GM11168 (cell line): ENCODE data around the gene SLC26A1.

Source experiments
- in situ Hi-C: fragments of 300-500 bp; cut with MboI; formaldehyde crosslinking; loops from one replicate; pipeline ENCODE4 v1.12.0; 2022; ENCODE audit warnings: low sequenced_read_pairs; ENCODE audit not compliant: unreplicated experiment

Gene SLC26A1

DNA sequence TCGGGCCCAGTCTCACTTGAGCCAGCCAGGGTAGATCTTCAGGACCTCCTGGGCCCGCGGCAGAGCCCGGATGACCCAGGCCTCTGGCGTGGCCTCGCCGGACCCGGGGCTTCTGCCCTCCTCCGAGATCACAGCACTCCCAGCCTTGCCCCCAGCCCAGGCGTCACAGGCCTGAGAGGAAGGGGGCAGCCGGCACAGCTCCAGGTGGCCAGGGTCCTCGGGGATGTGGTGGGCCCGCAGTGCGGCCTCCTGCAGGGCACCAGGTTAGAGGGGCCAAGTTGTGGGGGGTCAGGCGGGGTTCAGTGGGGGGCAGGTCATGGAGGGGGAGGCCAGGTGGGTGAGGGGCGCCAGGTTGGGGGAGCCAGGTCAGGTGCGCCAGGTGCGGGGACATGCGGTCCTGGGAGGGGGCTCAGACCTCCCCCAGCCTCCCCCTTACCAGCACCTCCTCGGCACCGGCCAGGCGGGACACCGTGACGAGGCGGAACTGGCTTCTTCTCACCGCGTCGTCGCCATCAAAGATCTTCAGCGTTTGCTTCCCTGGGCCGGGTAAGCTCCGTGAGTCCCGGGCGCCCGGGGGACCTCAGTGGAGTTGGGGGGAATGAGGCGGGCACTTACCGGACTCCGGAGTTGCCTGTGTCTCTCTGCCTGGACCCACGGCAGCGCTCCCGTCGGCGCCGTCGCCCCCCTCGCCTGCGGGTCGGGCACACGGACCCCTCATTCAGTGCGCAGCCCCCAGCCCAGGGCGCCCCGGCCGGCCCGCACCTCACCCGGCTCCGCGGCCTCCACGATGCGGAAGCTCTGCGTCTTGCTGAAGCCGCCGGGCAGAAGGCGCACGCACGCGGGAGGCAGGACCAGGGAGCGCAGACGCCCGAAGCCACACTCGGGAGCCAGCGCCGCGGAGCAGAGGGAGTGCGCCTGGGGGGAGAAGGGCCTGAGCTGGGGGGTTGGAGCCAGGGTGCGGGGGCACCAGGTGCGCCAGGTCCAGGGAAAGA is 25.8 kb downstream of the SLC26A1 start:
- in situ Hi-C loops, result no loop called here

DNA sequence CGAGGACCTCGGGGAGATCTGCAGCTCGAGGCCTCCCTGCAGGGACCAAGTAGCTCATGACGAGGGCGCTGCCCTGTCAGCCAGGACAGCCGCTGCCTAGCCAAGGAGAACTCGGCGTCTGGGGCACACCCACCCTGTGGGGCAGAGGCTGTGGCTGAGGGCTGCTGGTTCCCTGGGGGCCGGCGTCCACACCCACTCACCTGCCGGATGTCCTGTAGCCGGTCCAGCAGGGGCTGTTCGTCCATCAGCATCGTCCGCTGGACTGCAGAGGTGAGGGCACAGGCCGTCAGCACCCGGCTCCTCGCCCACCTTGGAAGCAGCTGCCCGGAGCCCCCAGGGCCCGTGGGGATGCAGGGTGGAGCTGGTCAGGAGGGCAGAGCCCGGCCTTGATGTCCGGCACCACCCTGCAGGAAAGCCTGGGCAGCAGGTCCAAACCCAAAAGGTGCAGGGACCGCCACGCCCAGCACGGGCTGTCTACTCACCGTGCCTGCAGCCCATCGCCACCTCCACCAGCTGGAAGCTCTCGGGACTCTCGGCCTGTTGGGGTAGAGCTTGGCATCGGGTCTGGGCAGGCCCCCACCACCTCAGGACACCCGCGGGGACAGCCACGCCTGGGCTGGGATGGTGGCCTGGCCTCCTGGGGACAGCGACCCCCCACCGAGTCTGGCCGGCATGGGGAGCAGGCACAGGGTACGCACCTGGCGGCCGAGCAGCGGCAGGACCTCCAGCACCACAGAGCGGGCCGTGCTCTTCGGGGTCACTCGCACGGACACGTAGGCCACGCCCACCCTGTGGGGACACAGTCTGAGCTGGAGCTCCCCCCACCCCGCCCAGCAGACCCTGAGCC is 26.7 kb downstream of the SLC26A1 start:
- in situ Hi-C loops, result no loop called here

DNA sequence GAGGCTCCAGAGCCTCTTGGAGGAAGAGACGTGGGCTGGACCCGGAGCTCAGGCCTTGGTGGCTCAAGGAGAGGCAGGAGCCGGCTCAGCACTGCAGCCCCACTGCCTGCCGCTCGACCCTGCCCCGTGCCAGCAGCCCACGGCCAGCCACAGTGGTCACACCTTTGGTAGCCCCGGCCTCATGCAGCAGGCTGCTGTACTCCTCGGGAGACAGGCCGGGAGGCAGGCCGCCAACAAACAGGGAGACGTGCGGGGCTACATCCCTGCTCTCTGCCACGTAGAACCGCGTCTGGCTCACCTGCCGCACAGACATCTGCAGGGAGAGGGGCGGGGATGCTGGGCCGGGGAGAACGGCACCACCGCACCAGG is 27.5 kb downstream of the SLC26A1 start:
- in situ Hi-C loops, result no loop called here

DNA sequence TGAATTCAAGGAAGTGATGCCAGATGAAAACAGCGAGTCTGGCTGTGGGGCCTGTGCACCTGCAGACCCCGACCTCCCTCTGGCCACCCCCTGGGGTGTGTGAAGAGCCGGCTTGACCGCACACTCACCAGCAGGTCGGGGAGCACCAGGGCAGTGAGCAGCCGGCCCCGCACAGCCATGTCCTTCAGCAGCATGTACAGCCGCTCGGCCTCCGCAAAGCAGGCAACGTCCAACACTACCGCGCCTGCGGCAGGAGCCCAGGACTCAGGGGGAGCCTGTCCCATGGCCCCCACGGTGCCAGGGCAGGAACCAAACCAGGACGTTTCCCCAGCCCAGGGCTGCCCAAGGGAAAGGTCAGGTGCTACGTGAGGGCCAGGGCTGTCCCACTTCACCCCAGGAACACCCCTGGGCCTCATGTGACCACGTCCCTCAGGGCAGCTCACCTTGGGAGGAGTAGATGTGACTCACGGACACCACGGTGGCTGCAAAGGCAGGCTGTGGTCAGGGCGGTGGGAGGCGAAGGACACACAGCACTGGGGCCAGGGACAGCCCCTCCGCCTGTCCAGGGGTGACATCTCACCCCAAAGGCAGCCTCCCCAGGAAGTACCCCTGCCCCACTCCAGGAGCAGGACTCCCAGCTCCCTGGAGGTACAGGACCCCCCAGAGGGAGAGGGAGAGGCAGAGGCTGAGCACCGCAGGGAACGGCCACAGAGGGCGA is 28.0 kb downstream of the SLC26A1 start:
- in situ Hi-C loops, result no loop called here

DNA sequence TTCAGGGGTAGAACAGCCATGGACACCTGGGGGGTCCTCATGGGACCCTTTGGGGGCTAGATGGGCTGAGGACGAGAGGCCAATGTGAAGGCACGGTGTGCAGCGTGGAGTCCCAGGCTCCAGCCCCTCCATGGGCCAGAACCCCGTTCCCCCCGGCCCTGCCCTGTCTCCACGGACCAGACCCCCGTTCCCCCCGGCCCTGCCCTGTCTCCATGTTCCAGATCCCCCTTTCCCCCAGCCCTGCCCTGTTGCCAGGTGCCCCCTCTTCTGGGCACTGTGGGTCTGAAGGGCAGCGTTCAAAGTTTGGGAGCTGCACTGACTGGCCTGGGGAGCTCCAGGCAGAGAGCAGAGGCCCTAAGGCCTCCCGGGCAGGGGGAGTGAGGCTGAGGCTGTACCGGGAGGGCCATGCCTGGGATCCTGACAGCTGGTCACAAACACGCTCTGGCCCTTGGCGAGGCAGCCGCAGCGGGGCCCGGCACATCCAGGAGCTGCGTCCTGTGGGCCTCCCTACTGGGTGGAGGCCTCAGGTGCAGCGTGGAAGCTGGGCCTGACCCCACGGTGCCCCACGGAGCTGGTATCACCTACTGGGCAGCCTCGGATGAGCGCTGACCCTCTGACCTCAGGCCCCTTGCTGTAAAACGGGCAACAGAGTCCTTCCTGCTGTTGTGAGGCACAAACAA is 28.7 kb downstream of the SLC26A1 start:
- in situ Hi-C loops, result no loop called here

DNA sequence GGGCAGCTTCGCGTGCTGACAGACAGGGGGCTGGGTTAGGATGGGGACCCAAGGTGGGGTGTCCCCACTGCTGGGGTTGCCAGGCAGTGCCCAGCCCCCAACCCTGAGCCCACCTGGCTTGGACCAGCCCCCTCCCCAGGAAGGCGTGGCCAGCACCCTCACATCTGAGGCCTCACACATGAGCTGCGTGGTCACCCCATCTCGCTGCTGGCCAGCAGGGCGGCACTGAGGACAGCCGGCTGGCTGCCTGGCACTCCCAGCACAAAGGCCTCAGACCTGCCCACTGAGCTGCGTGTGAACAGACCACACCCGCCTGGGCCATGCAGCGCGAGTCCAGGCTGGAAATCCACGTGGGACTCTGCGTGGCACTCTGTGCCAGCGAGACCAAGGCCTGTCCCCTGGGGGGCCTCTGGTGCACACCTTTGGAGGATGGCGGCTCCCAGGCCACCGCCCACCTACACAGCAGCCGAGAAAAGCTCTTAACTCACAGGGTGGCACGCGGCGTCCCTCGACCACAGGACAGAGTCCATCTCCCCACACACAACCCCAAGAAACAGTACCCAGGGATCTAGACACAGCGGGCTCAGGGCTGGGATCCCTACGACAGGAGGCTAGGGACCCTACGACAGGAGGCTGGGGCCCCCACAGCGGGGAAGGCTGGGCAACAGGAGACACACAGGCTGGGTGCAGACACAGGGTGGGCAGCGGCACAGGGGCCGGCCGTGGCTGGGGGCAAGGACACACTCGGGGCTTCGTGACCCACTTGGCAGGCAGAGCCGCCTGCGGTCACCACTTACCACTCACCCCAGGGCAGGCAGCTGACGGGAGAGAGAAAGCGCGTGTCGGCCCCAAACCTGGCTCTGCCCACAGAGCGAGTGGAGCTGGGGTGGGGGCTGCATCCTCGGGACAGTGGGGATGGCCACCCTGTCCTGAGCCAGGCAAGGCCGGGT is 29.7 kb downstream of the SLC26A1 start:
- in situ Hi-C loops, result no loop called here

DNA sequence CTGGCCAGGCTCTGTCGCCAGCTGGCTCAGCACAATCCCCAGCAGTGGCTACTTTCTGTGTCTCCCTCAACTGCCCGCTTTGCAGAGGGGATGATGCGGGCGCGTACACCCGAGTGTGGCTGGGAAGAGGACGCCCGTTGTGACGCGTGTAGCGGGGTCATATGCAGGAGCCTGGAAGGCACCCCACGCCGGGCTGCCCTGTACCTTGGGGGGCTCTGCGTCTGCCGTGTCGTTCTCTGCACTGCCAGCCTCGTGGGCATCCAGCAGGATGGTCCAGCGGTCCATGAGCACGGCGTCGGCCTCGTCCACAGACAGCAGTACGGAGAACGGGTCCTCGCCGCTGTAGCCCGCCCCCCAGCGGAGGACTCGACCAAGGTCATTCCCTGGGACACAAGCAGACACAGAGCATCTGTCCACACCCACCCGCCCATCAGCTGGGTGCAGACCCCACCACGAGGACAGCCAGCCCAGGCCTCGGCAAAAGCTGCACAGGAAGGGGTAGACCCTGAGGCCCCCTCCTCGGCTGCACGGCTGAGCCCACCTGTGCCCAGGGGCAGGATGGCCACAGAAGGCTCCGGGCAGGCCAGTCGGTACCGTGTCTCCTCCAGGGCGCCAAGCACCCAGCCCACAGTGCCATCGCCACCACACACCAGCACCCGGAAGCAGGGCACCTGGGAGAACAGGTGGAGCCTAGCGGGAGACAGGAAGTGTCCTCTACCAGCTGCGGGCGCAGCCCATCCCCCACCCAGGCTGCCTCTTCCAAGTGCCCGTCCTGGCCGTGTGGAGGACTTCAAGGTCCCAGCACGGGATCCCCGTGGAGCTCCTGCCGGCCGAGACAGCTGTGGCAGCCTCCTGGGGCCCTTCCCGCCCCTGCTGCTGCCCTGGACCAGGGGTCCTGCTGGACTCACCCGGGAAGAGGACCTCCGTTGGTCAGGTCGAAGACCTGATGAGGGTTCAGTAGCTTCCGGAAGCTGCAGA is 30.7 kb downstream of the SLC26A1 start:
- in situ Hi-C loops, result no loop called here

DNA sequence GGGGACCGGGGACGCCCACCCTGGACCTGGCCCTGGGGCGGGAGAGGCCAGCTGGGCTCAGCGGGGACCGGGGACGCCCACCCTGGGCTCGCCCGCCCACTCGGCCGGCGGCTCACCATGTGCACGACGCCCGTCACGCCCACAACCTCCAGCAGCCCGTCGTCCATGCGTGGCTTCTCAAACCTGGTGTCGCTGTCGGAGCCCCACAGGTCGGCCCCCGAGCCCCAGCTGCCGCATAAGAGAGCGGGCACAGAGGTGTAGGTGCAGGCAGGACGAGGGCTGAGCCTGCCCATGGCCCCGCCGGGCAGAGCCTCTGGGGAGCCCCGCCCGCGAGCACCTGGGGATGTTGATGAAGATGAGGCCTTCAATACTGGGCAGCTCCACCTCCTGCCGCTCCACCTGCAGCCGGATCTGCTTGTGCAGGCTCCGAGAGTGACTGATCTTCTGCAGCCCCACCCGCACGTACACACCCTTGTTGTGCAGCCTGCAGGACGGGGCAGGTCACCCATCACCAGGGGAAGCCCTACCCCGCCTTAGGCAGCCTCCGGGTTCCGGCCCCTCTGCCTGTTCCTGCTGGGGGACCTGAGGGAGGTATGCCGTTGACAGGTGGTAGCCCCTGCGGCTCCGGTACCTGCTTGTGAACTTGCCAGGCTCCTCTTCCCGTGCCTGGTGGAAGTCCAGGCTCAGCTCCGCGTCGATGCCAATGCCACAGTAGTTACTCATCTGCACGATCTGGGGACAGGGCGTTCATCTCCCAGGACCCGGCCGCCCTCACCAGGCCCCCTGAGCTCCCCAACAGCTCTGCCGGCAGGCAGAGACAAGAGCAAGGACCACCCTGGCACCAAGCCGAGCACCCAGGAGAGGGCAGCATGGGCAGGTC is 31.6 kb downstream of the SLC26A1 start:
- in situ Hi-C loops, result no loop called here

DNA sequence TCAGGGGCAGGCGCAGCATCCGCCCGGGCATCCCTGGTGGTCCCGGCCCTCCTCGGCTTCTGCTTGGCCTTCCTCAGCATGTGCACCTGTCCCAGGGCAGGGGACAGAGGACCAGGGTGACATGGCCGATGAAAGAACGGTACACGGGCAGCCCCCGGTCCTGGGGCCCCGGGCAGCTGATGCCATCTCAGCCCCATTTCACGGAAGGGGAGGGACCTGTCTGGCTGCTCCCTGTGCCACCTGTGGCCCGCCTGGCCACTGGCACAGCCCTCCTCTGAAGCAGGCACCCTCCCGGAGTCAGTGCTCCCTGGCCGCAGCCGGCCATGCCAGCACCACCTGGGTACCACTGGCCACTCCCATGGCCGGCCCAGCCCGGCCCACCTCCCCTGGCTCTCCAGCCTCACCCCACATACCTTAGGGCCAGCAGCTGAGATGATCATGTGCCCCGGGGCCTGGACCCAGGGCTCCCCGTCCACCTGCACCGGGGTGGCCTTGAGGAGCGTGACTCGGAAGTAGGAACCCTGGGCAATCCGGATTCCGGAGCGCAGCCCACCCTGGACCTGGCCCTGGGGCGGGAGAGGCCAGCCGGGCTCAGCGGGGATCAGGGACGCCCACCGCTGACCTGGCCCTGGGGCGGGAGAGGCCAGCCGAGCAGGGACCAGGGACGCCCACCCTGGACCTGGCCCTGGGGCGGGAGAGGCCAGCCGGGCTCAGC is 32.4 kb downstream of the SLC26A1 start:
- in situ Hi-C loops, result no loop called here

DNA sequence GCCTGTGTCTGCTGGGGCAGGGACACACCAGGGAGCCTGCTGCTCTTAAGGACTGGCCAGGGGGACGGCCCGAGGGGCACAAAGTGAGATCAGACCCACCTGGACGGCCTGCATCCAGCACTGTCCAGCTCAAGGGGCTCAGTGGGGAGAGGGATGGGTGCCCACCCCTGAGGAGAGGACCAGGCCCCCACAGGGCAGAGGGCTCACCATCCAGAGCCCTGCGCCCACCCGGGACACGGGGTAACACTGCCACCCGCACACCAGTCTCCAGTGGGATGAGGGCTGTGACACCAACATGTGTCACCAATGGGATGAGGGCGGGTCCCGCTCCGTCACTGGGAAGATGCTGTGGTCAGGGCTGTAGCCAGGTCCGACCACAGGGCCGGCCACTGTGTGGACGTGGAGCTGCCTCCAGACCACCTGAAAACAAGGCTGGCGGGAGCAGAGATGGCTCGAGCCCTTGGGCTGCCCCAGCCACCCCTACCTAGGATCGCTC is 33.0 kb downstream of the SLC26A1 start:
- in situ Hi-C loops, result no loop called here

DNA sequence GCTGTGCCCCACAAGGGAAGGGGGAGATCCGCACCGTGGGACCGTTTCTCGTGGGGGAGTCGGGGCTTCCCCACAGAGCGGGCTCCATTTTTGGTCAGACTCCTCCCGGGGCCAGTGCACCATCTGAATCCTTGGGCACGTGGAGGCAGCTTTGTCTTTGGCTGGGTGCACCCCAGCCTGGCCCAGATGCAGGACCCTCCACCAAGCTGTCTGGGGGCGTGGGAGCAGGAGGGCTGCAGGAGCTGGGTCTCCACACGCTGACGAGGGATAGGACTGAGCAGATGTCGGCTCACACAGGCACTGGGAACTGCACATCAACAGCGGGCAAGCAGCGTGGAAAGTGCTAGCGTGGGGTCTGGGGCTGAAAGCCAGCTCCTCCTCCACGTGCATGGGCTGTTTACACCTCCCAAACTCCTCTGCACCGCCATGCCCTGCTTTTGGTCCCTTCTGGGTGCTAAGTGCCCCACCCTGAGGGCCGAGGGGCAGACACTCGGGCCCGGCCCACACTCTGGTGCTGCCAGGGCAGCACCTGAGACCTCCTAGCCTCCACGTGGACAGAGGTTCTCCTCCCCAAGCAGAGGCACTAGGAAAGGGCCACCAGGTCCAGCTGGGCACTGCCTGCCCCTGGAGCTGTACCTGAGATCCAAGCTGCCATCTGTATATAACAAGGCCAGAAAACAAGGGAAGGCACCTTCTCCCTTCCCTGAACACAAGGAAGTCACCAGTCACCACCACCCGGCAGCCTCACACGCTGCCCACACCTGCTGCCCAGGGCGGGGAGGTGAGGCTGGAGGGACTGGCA is 33.7 kb downstream of the SLC26A1 start:
- in situ Hi-C loops, result no loop called here

DNA sequence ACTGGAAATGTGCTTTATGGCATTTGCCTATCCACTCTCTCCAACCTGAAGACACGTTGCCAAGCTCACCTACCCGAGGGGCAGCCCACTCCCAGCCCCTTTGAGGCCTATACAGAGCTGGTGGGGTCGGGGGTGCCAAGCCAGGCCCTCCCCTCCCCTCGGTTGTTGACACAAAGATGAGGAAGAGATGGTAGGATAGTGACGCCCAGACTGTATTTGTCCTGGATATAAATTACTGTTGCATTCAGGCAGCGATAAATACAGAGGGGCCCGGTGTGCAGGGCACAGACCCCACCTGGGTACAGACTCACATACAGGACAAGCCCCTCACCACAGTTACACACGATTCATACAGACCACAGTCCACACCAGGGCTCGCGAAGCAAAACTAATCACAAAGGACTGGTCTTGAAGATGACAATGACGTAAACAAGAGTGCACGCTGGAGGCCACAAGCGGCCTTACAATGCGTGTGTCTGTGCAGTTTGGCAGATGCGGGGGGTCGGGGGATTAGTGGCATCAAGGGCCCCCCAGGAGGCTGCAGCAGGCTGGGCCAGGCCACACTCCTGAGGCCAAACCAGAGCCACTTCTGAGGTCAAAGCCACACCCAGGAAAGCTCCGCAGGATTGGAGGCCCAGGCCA is 34.4 kb downstream of the SLC26A1 start:
- in situ Hi-C loops, result no loop called here

DNA sequence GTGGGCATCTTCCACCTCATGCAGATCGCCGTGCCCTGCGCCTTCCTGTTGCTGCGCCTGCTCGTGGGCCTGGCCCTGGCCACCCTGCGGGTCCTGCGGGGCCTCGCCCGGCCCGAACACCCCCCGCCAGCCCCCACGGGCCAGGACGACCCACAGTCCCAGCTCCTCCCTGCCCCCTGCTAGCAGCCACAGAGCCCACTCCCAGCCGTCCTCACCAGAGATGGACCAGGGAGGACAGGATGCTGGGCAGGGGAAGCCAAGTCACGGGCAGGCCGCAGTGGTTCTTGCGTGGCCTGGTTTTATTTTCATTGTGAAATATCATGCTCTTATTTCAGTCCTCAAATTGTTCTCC is 34.9 kb downstream of the SLC26A1 start:
- in situ Hi-C loops, result no loop called here

DNA sequence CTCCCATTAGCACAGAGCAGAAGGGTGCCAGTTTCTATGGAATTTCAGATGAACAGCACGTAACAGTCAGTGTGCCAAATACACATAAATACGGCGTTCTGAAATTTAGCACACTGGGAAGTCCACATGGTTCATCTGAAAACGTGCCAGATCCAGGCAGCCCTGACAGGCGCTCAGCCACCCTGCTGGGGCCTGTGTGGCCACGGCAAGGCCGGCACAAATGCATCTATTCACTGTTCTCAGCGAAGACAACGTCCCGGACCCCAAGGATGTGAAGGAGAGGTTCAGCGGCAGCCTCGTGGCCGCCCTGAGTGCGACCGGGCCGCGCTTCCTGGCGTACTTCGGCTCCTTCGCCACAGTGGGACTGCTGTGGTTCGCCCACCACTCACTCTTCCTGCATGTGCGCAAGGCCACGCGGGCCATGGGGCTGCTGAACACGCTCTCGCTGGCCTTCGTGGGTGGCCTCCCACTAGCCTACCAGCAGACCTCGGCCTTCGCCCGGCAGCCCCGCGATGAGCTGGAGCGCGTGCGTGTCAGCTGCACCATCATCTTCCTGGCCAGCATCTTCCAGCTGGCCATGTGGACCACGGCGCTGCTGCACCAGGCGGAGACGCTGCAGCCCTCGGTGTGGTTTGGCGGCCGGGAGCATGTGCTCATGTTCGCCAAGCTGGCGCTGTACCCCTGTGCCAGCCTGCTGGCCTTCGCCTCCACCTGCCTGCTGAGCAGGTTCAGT is 35.5 kb downstream of the SLC26A1 start:
- in situ Hi-C loops, result no loop called here
